WTC11 (cell line): ENCODE results near the gene EPN3. TPM values are rescaled to one million over a fixed set of nuclear protein-coding genes. Genes with fewer than 3 reads are reported as not detected.

ENCODE experiments used
- ATAC-seq: fragments of 200-7000 bp; cut with Tn5 transposase; 2 replicates; pipeline ENCODE4 v1.10.0; 2021; ENCODE audit warnings: mild to moderate bottlenecking, moderate library complexity
- CTCF ChIA-PET: fragments of 300-600 bp; sonication (Branson Sonifier 250); formaldehyde crosslinking; loops from one replicate; lab custom pipeline; 2021; ENCODE audit warnings: antibody characterized with exemption; lab: Charles Lee
- POLR2A ChIA-PET: fragments of 350-600 bp; sonication (Branson Sonifier 250); formaldehyde crosslinking; loops from one replicate; lab custom pipeline; 2021; ENCODE audit warnings: antibody characterized with exemption; lab: Charles Lee
- DNase-seq: peaks from one replicate; pipeline ENCODE4 v3.0.0; 2021; ENCODE audit warnings: low spot score
- H3K27ac Mint-ChIP-seq: 2 replicates; pipeline ENCODE4 v1.8.0; 2021; ENCODE audit warnings: mixed read lengths
- H3K27me3 Mint-ChIP-seq: 2 replicates; pipeline ENCODE4 v1.8.0; 2021; ENCODE audit warnings: low read depth, mild to moderate bottlenecking, moderate library complexity, mixed read lengths
- H3K36me3 Mint-ChIP-seq: 2 replicates; pipeline ENCODE4 v1.8.0; 2021; ENCODE audit warnings: mixed read lengths
- H3K4me1 Mint-ChIP-seq: 2 replicates; pipeline ENCODE4 v1.8.0; 2022; ENCODE audit warnings: mixed read lengths
- H3K4me3 Mint-ChIP-seq: 2 replicates; pipeline ENCODE4 v1.8.0; 2021; ENCODE audit warnings: mild to moderate bottlenecking, moderate library complexity, mixed read lengths
- H3K9me3 Mint-ChIP-seq: 2 replicates; pipeline ENCODE4 v1.8.0; 2021; ENCODE audit warnings: mixed read lengths
- ATF1 ChIP-seq: sonication (generic); formaldehyde crosslinking; IDR thresholded peaks from 2 replicates; pipeline ENCODE4 v1.8.1; 2023; ENCODE audit warnings: mild to moderate bottlenecking, moderate library complexity, missing genetic modification reagents
- ATF6 ChIP-seq: sonication (generic); formaldehyde crosslinking; IDR thresholded peaks from 2 replicates; pipeline ENCODE4 v1.8.1; 2023; ENCODE audit warnings: mild to moderate bottlenecking, missing genetic modification reagents
- CBFB ChIP-seq: sonication (generic); formaldehyde crosslinking; IDR thresholded peaks from 2 replicates; pipeline ENCODE4 v1.8.1; 2022; ENCODE audit warnings: mild to moderate bottlenecking, low read depth, missing genetic modification reagents
- CDX4 ChIP-seq: fragments of 250-450 bp; sonication (Bioruptor Pico); IDR thresholded peaks from 2 replicates; pipeline ENCODE4 v1.9.0; 2021; ENCODE audit warnings: moderate library complexity, mild to moderate bottlenecking, inconsistent platforms, borderline replicate concordance
- E2F1 ChIP-seq: sonication (generic); formaldehyde crosslinking; IDR thresholded peaks from 2 replicates; pipeline ENCODE4 v1.8.0; 2022; ENCODE audit warnings: mild to moderate bottlenecking, missing genetic modification reagents
- E2F4 ChIP-seq: sonication (generic); formaldehyde crosslinking; IDR thresholded peaks from 2 replicates; pipeline ENCODE4 v1.8.1; 2022; ENCODE audit warnings: low read depth, mild to moderate bottlenecking, moderate library complexity, missing genetic modification reagents, borderline replicate concordance
- FOXJ3 ChIP-seq: sonication (generic); formaldehyde crosslinking; IDR thresholded peaks from 2 replicates; pipeline ENCODE4 v1.9.0; 2021; ENCODE audit warnings: missing genetic modification reagents, mild to moderate bottlenecking, borderline replicate concordance
- GRHL2 ChIP-seq: fragments of 250-450 bp; sonication (Bioruptor Pico); IDR thresholded peaks from 2 replicates; pipeline ENCODE4 v1.8.0; 2022; ENCODE audit warnings: mild to moderate bottlenecking, moderate library complexity; ENCODE audit not compliant: insufficient replicate concordance, severe bottlenecking
- JAZF1 ChIP-seq: fragments of 250-450 bp; sonication (Bioruptor Pico); IDR thresholded peaks from 2 replicates; pipeline ENCODE4 v1.9.0; 2021; ENCODE audit warnings: moderate library complexity, mild to moderate bottlenecking, inconsistent platforms
- MAX ChIP-seq: sonication (generic); formaldehyde crosslinking; IDR thresholded peaks from 2 replicates; pipeline ENCODE4 v1.8.0; 2022; ENCODE audit warnings: mild to moderate bottlenecking, missing genetic modification reagents
- MXD4 ChIP-seq: fragments of 250-450 bp; sonication (Bioruptor Pico); IDR thresholded peaks from 2 replicates; pipeline ENCODE4 v1.8.0; 2021; ENCODE audit warnings: mild to moderate bottlenecking, moderate library complexity, borderline replicate concordance
- PRRX2 ChIP-seq: fragments of 250-450 bp; sonication (Bioruptor Pico); IDR thresholded peaks from 2 replicates; pipeline ENCODE4 v1.8.0; 2021; ENCODE audit warnings: mild to moderate bottlenecking
- SMAD4 ChIP-seq: sonication (generic); formaldehyde crosslinking; IDR thresholded peaks from 2 replicates; pipeline ENCODE4 v1.8.0; 2022; ENCODE audit warnings: mild to moderate bottlenecking, missing genetic modification reagents
- TCF7 ChIP-seq: sonication (generic); formaldehyde crosslinking; IDR thresholded peaks from 2 replicates; pipeline ENCODE4 v1.8.0; 2022; ENCODE audit warnings: mild to moderate bottlenecking, low read depth, missing genetic modification reagents, moderate library complexity
- TP53 ChIP-seq: sonication (generic); formaldehyde crosslinking; IDR thresholded peaks from 2 replicates; pipeline ENCODE4 v1.8.1; 2023; ENCODE audit warnings: mild to moderate bottlenecking, missing genetic modification reagents
- ZNF263 ChIP-seq: sonication (generic); formaldehyde crosslinking; IDR thresholded peaks from 2 replicates; pipeline ENCODE4 v1.8.1; 2022; ENCODE audit warnings: low read depth, mild to moderate bottlenecking, moderate library complexity, missing genetic modification reagents
- ZNF317 ChIP-seq: sonication (generic); formaldehyde crosslinking; IDR thresholded peaks from 2 replicates; pipeline ENCODE4 v1.8.1; 2023; ENCODE audit warnings: low read depth, mild to moderate bottlenecking, moderate library complexity, missing genetic modification reagents, borderline replicate concordance
- ZNF512 ChIP-seq: sonication (generic); formaldehyde crosslinking; IDR thresholded peaks from 2 replicates; pipeline ENCODE4 v1.8.1; 2022; ENCODE audit warnings: missing genetic modification reagents, borderline replicate concordance
- ZNF671 ChIP-seq: fragments of 250-450 bp; sonication (Bioruptor Pico); IDR thresholded peaks from 2 replicates; pipeline ENCODE4 v1.8.0; 2021; ENCODE audit warnings: mild to moderate bottlenecking
- ZSCAN18 ChIP-seq: fragments of 250-450 bp; sonication (Bioruptor Pico); IDR thresholded peaks from 2 replicates; pipeline ENCODE4 v2.1.2; 2022; ENCODE audit warnings: mild to moderate bottlenecking, moderate library complexity
- total RNA-seq: library from RNA; stranded (reverse); gene quantifications from 3 replicates; pipeline ENCODE4 v1.2.3, GENCODE V29; 2021

The EPN3 gene
- total RNA-seq, 1 experiment from 2014 or later: 8.8 TPM

- TF ChIP-seq E2F1: no peak
- TF ChIP-seq ZNF317 (CRISPR knock-in tag): no peak
- TF ChIP-seq CBFB (CRISPR knock-in tag): no peak
- no peak for TF ChIP-seq ZSCAN18 (CRISPR knock-in tag)
These were observed 21.5 kb upstream of the EPN3 start (continued) for GRCh38 chr17:50511058-50511457.

- no peak overlapping the region for H3K27ac Mint-ChIP-seq
- TF ChIP-seq JAZF1 (CRISPR knock-in tag): no peak
- TF ChIP-seq ATF1: no peak
- no peak for TF ChIP-seq PRRX2 (CRISPR knock-in tag)
- no peak for TF ChIP-seq ZNF263 (CRISPR knock-in tag)
- TF ChIP-seq TCF7: no peak
- TF ChIP-seq SMAD4 (CRISPR knock-in tag): no peak
- no peak for TF ChIP-seq E2F4
- TF ChIP-seq E2F1: no peak
- no peak for TF ChIP-seq FOXJ3 (CRISPR knock-in tag)
- no peak for TF ChIP-seq TP53
- TF ChIP-seq, all 79 proteins: peak for 0
- ATAC-seq: no peak
- H3K27me3 Mint-ChIP-seq: peaks cover 8% of the 10 kb centered on the region
- H3K4me3 Mint-ChIP-seq: no peak overlapping the region
- ChIA-PET CTCF (interaction anchor here (1.2 kb wide), 1 partner anchor 13 kb away, joined by 4 read pairs; no protein-coding TSS in a partner anchor), POLR2A (no interaction called here)
- peaks cover 30% of the 10 kb centered on the region for H3K4me1 Mint-ChIP-seq
- H3K9me3 Mint-ChIP-seq: no peaks in the 10 kb centered on the region
- no peaks in the 10 kb centered on the region for H3K36me3 Mint-ChIP-seq
- DNase-seq: no peak
These were observed 19.0 kb upstream of the EPN3 start for GRCh38 chr17:50513495-50513894.

GRCh38 chr17:50514388-50514787 lies 18.1 kb upstream of the EPN3 start:
- peaks cover 26% of the 10 kb centered on the region for H3K4me1 Mint-ChIP-seq
- H3K9me3 Mint-ChIP-seq: no peaks in the 10 kb centered on the region
- CTCF ChIA-PET: interaction anchor here (0.7 to 1.8 kb wide), 3 partner anchors 11 to 28 kb away, joined by 3 to 4 read pairs (median 4); partner anchors contain the start of gene EPN3
- H3K4me3 Mint-ChIP-seq: no peak overlapping the region
- H3K27ac Mint-ChIP-seq: no peak overlapping the region
- no peak for TF ChIP-seq GRHL2
- POLR2A ChIA-PET: no interaction called here
- no peak for ATAC-seq
- peaks cover 3% of the 10 kb centered on the region for H3K27me3 Mint-ChIP-seq
- no peak for DNase-seq
- H3K36me3 Mint-ChIP-seq: no peaks in the 10 kb centered on the region

- ChIA-PET POLR2A (no interaction called here), CTCF (interaction anchor here (0.7 to 1.8 kb wide), 5 partner anchors 11 to 346 kb away, joined by 3 to 5 read pairs (median 4); partner anchors contain the start of gene EPN3)
- ATAC-seq (peak; percentile 40; the same call in 1 of the 2 replicates), DNase-seq (no peak)
- Mint-ChIP-seq H3K9me3 (no peaks in the 10 kb centered on the region), H3K27me3 (peaks cover 3% of the 10 kb centered on the region), H3K36me3 (no peaks in the 10 kb centered on the region), H3K27ac (peak overlapping the region; percentile 37), H3K4me3 (no peak overlapping the region), H3K4me1 (peaks cover 21% of the 10 kb centered on the region)
- TF ChIP-seq ZNF671 (CRISPR knock-in tag): no peak
- no peak for TF ChIP-seq ZNF263 (CRISPR knock-in tag)
- no peak for TF ChIP-seq CDX4 (CRISPR knock-in tag)
- no peak for TF ChIP-seq MXD4 (CRISPR knock-in tag)
- no peak for TF ChIP-seq ATF6 (CRISPR knock-in tag)
- no peak for TF ChIP-seq ZNF512 (CRISPR knock-in tag)
- TF ChIP-seq MAX (CRISPR knock-in tag): no peak
These were observed 17.4 kb upstream of the EPN3 start for GRCh38 chr17:50514936-50515702.
